GM12864 (cell line): ENCODE data around the gene MFNG.

Experiments used
- DNase-seq: peaks from one replicate; pipeline ENCODE4 v3.0.0-alpha.2; 2011; ENCODE audit warnings: low read depth
- H3K4me3 ChIP-seq: 2 replicates; pipeline ENCODE4 v1.5.1; 2011; ENCODE audit warnings: mild to moderate bottlenecking, low read depth, low read length, control low read depth
- CTCF ChIP-seq: IDR thresholded peaks from 2 replicates; pipeline ENCODE4 v1.5.1; 2011; ENCODE audit warnings: low read depth, mild to moderate bottlenecking, moderate library complexity, low read length, control low read depth, inconsistent platforms; ENCODE audit errors: missing control alignments

Gene MFNG

GRCh38 chr22:37454857-37455686 lies 31.1 kb downstream of the MFNG start:
- H3K4me3 ChIP-seq, result no peak overlapping the region
- no peak for TF ChIP-seq CTCF
- no peak for DNase-seq

GRCh38 chr22:37453696-37454095 lies 32.5 kb downstream of the MFNG start:
- no peak overlapping the region for H3K4me3 ChIP-seq
- no peak for DNase-seq
- no peak for TF ChIP-seq CTCF

GRCh38 chr22:37451218-37451617 lies 35.0 kb downstream of the MFNG start:
- TF ChIP-seq CTCF, result no peak
- no peak for DNase-seq
- H3K4me3 ChIP-seq, result no peak overlapping the region

GRCh38 chr22:37449331-37450001 lies 36.7 kb downstream of the MFNG start:
- no peak for TF ChIP-seq CTCF

GRCh38 chr22:37448516-37449127 lies 37.6 kb downstream of the MFNG start:
- no peak overlapping the region for H3K4me3 ChIP-seq
- DNase-seq, result no peak
- TF ChIP-seq CTCF, result no peak

More at GRCh38 chr22:37449331-37450001, 36.7 kb downstream of the MFNG start:
- H3K4me3 ChIP-seq, result no peak overlapping the region
- DNase-seq, result no peak

- H3K4me3 ChIP-seq, result no peak overlapping the region
- no peak for DNase-seq
- no peak for TF ChIP-seq CTCF
These were observed 40.7 kb downstream of the MFNG start for GRCh38 chr22:37445501-37445900.
